HepG2 (cell line): ENCODE data around the gene NTSR2. TPM values are rescaled to one million over a fixed set of nuclear protein-coding genes. Genes with fewer than 3 reads are reported as not detected.
A peak's percentile ranks its signal among the peaks of the same experiment; 100 is the strongest.

Experiments
- EP300 ChIP-seq, 3 experiments: sonication (generic) in 1 of 3; formaldehyde crosslinking in 1 of 3; IDR thresholded peaks; 2 replicates each; pipeline versions ENCODE4 v1.5.1 to v1.6.1; 2011 to 2020; ENCODE audit warnings: low read depth in 2 of 3, low read length in 2 of 3, borderline replicate concordance in 1 of 3, improper control_type of control experiment in 1 of 3, mild to moderate bottlenecking in 1 of 3, missing genetic modification reagents in 1 of 3, moderate library complexity in 1 of 3
- EZH2 ChIP-seq: conservative IDR thresholded peaks from 2 replicates; pipeline ENCODE4 v1.6.1; 2012; ENCODE audit warnings: mild to moderate bottlenecking, low read depth, low read length, moderate library complexity
- FIP1L1 ChIP-seq: fragments of 200-400 bp; formaldehyde crosslinking; IDR thresholded peaks from 2 replicates; pipeline ENCODE4 v1.6.1; 2018; ENCODE audit warnings: low read depth, mild to moderate bottlenecking, low read length, moderate library complexity, borderline replicate concordance; ENCODE audit not compliant: insufficient read depth
- NAIF1 ChIP-seq: sonication (generic); formaldehyde crosslinking; IDR thresholded peaks from 2 replicates; pipeline ENCODE4 v1.5.0; 2020; ENCODE audit warnings: mild to moderate bottlenecking, missing genetic modification reagents, borderline replicate concordance
- NFRKB ChIP-seq: fragments of 450-650 bp; IDR thresholded peaks from 2 replicates; pipeline ENCODE4 v1.6.1; 2017
- NONO ChIP-seq, 2 experiments: fragments of 450-650 bp in 1 of 2; sonication (generic) in 1 of 2; formaldehyde crosslinking in 1 of 2; IDR thresholded peaks in 1 of 2; conservative IDR thresholded peaks in 1 of 2; 2 replicates each; pipeline versions ENCODE4 v1.6.1 to v1.8.0; 2017 to 2022; ENCODE audit warnings: mild to moderate bottlenecking in 1 of 2, missing genetic modification reagents in 1 of 2, moderate library complexity in 1 of 2
- POLR2AphosphoS5 ChIP-seq: IDR thresholded peaks from 2 replicates; pipeline ENCODE4 v1.6.1; 2012; ENCODE audit warnings: low read depth, low read length
- RBM39 ChIP-seq: fragments of 200-400 bp; formaldehyde crosslinking; IDR thresholded peaks from one replicate; pipeline ENCODE4 v1.6.1; 2018; ENCODE audit warnings: antibody characterized with exemption, mild to moderate bottlenecking, low read depth, low read length; ENCODE audit not compliant: poor library complexity, severe bottlenecking
- ZNF256 ChIP-seq: sonication (generic); formaldehyde crosslinking; conservative IDR thresholded peaks from 2 replicates; pipeline ENCODE4 v1.4.0; 2020; ENCODE audit warnings: missing genetic modification reagents
- ZNF383 ChIP-seq: sonication (generic); formaldehyde crosslinking; IDR thresholded peaks from 2 replicates; pipeline ENCODE4 v1.4.0; 2020; ENCODE audit warnings: missing genetic modification reagents, mild to moderate bottlenecking, borderline replicate concordance
- ZNF557 ChIP-seq: sonication (generic); formaldehyde crosslinking; IDR thresholded peaks from 2 replicates; pipeline ENCODE4 v1.4.0; 2020; ENCODE audit warnings: missing genetic modification reagents
- ZNF598 ChIP-seq: sonication (generic); formaldehyde crosslinking; IDR thresholded peaks from 2 replicates; pipeline ENCODE4 v1.5.1; 2020; ENCODE audit warnings: mild to moderate bottlenecking, missing genetic modification reagents, borderline replicate concordance
- ZNF776 ChIP-seq: sonication (generic); formaldehyde crosslinking; IDR thresholded peaks from 2 replicates; pipeline ENCODE4 v1.4.0; 2020; ENCODE audit warnings: mild to moderate bottlenecking, missing genetic modification reagents
- polyA plus RNA-seq, 8 experiments: library from polyadenylated mRNA; depleted of rRNA in 3 of 8; stranded (reverse) in 7 of 8; unstranded in 1 of 8; fragments of >200 nt; fragmentation: Illumina TruSeq in 4 of 8; extraction: Trizol in 4 of 8; gene quantifications; 2 replicates each; pipeline versions ENCODE4 v1.2.1 to v1.2.3, GENCODE V29; 2011 to 2016; ENCODE audit warnings: low read depth in 4 of 8, missing spikeins in 1 of 8, mixed read lengths in 1 of 8; ENCODE audit not compliant: insufficient read depth in 1 of 8
- total RNA-seq, 5 experiments: library from RNA; depleted of rRNA; stranded (reverse); fragments of >200 nt; fragmentation: Illumina TruSeq; extraction: Trizol; gene quantifications; 2 replicates each; pipeline ENCODE4 v1.2.3, GENCODE V29; 2016; ENCODE audit warnings: low read depth in 1 of 5
- TF ChIP-seq, protein P1 (sequence below), 2 experiments: fragments of 450-650 bp in 1 of 2; sonication (generic) in 1 of 2; formaldehyde crosslinking in 1 of 2; IDR thresholded peaks; 2 replicates each; pipeline versions ENCODE4 v1.6.1 to v1.8.0; 2016 to 2022; ENCODE audit warnings: antibody characterized with exemption in 1 of 2, mild to moderate bottlenecking in 1 of 2, missing genetic modification reagents in 1 of 2
- TF ChIP-seq, protein P2 (sequence below): sonication (generic); formaldehyde crosslinking; IDR thresholded peaks from 2 replicates; pipeline ENCODE4 v1.5.1; 2020; ENCODE audit warnings: missing genetic modification reagents, mild to moderate bottlenecking, borderline replicate concordance
- TF ChIP-seq, protein P3 (sequence below): IDR thresholded peaks from 2 replicates; pipeline ENCODE4 v1.6.1; 2016; ENCODE audit warnings: mild to moderate bottlenecking, missing biosample characterization, missing genetic modification reagents

NTSR2 gene
- total and polyA plus RNA-seq, 2 of the 13 experiments (the other 11 are each of a cell fraction or from before 2014, with no cell fraction given): not detected

DNA sequence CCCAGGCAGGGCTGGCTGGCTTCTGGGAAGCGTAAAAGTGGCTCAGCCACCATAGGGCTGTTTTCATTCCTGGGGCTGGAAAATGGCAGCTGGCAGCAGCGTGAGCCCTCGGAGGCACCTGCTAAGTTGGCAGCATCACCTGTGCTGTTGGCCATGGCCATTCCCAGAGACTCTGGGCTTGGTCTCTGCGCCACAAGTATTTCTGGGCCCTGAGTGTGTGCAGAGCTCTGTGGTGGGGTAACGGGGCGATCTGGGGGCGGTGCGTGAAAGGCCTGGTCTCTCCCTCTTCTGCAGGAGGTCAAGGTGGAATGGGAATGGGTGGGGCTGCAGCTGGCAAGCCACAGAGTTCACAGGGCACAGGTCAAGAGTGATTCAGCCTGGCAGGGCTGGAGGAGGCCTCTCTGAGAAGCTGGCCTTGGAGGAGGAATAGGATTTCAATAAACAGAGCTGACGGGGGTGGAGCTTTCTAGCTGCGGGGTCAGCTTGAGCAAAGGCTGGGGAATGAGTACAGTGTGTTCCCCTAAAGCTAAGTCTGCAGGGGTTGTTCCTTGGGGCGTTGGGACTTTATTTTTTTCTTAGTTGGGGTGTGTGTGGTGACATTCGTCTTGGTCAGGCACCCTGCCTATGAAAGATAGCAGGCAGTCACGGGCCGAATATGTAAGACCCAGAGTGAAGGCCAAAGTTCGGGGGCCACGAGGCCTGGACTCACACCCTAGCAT is 10.3 kb upstream of the NTSR2 start (continued):
- TF ChIP-seq, protein P1, sequence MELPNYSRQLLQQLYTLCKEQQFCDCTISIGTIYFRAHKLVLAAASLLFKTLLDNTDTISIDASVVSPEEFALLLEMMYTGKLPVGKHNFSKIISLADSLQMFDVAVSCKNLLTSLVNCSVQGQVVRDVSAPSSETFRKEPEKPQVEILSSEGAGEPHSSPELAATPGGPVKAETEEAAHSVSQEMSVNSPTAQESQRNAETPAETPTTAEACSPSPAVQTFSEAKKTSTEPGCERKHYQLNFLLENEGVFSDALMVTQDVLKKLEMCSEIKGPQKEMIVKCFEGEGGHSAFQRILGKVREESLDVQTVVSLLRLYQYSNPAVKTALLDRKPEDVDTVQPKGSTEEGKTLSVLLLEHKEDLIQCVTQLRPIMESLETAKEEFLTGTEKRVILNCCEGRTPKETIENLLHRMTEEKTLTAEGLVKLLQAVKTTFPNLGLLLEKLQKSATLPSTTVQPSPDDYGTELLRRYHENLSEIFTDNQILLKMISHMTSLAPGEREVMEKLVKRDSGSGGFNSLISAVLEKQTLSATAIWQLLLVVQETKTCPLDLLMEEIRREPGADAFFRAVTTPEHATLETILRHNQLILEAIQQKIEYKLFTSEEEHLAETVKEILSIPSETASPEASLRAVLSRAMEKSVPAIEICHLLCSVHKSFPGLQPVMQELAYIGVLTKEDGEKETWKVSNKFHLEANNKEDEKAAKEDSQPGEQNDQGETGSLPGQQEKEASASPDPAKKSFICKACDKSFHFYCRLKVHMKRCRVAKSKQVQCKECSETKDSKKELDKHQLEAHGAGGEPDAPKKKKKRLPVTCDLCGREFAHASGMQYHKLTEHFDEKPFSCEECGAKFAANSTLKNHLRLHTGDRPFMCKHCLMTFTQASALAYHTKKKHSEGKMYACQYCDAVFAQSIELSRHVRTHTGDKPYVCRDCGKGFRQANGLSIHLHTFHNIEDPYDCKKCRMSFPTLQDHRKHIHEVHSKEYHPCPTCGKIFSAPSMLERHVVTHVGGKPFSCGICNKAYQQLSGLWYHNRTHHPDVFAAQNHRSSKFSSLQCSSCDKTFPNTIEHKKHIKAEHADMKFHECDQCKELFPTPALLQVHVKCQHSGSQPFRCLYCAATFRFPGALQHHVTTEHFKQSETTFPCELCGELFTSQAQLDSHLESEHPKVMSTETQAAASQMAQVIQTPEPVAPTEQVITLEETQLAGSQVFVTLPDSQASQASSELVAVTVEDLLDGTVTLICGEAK (IDR thresholded peaks at IDR 0.05): no peak
- TF ChIP-seq, protein P1 (CRISPR knock-in tag; IDR thresholded peaks at IDR 0.05): no peak; the same call in 1 of the 2 replicates
- TF ChIP-seq ZNF557 (CRISPR knock-in tag): no peak
- no peak for TF ChIP-seq POLR2AphosphoS5
- no peak for TF ChIP-seq NONO (IDR thresholded peaks at IDR 0.05)
- TF ChIP-seq NONO (CRISPR knock-in tag; conservative IDR thresholded peaks at IDR 0.05): peak; percentile 54; the same call in 1 of the 2 replicates
- TF ChIP-seq, protein P2, sequence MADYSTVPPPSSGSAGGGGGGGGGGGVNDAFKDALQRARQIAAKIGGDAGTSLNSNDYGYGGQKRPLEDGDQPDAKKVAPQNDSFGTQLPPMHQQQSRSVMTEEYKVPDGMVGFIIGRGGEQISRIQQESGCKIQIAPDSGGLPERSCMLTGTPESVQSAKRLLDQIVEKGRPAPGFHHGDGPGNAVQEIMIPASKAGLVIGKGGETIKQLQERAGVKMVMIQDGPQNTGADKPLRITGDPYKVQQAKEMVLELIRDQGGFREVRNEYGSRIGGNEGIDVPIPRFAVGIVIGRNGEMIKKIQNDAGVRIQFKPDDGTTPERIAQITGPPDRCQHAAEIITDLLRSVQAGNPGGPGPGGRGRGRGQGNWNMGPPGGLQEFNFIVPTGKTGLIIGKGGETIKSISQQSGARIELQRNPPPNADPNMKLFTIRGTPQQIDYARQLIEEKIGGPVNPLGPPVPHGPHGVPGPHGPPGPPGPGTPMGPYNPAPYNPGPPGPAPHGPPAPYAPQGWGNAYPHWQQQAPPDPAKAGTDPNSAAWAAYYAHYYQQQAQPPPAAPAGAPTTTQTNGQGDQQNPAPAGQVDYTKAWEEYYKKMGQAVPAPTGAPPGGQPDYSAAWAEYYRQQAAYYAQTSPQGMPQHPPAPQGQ (CRISPR knock-in tag): no peak
- TF ChIP-seq ZNF598 (CRISPR knock-in tag): no peak
- no peak for TF ChIP-seq NAIF1
- no peak for TF ChIP-seq ZNF776 (CRISPR knock-in tag)
- TF ChIP-seq, protein P3, sequence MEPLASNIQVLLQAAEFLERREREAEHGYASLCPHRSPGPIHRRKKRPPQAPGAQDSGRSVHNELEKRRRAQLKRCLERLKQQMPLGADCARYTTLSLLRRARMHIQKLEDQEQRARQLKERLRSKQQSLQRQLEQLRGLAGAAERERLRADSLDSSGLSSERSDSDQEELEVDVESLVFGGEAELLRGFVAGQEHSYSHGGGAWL: no peak
- 0 out of 2 replicates have a peak, but pooled peaks have one; percentile 46 for TF ChIP-seq ZNF383
- TF ChIP-seq FIP1L1: no peak
- TF ChIP-seq EP300 (IDR thresholded peaks at IDR 0.05; ENCODE audit: low read depth in 2 of 2, low read length in 2 of 2): peak in 1 of 2 experiments; percentile 45; a peak in 1 of 4 replicates
- TF ChIP-seq EP300 (CRISPR knock-in tag; IDR thresholded peaks at IDR 0.05; ENCODE audit: borderline replicate concordance): no peak; the same call in 1 of the 2 replicates
- no peak for TF ChIP-seq RBM39
- no peak for TF ChIP-seq EZH2
- TF ChIP-seq NFRKB: no peak
- TF ChIP-seq ZNF256 (CRISPR knock-in tag): no peak
